H1 (cell line): ENCODE results near the gene HIPK2. TPM values are rescaled to one million over a fixed set of nuclear protein-coding genes. Genes with fewer than 3 reads are reported as not detected.

ENCODE experiments used
- CTCF ChIA-PET: fragments of 300-600 bp; sonication (Branson Sonifier 250); formaldehyde crosslinking; loops from one replicate; lab custom pipeline; 2021; ENCODE audit not compliant: partially characterized antibody; lab: Charles Lee
- POLR2A ChIA-PET: fragments of 300-600 bp; sonication (Branson Sonifier 250); formaldehyde crosslinking; loops from one replicate; lab custom pipeline; 2021; ENCODE audit warnings: inconsistent platforms; ENCODE audit not compliant: partially characterized antibody; lab: Charles Lee
- DNase-seq, 2 experiments: peaks; one replicate each; pipeline versions ENCODE4 v3.0.0 to v3.0.0-alpha.2; 2010 to 2022; ENCODE audit warnings: low spot score in 2 of 2, low read depth in 1 of 2, mixed read lengths in 1 of 2
- FAIRE-seq: peaks from 2 replicates; lab custom pipeline; 2011; peaks lifted over from hg19 to GRCh38; lab: Jason Lieb, UNC
- H2AFZ ChIP-seq: 2 replicates; pipeline ENCODE4 v1.8.1; 2012; ENCODE audit warnings: low read length, inconsistent platforms
- H2AK5ac ChIP-seq: 2 replicates; pipeline ENCODE4 v1.6.1; 2013; ENCODE audit warnings: low read depth, low read length
- H2BK120ac ChIP-seq: replicated peaks from 2 replicates; pipeline ENCODE3; 2013; ENCODE audit warnings: low read depth, low read length, inconsistent platforms
- H2BK12ac ChIP-seq: 2 replicates; pipeline ENCODE4 v1.6.1; 2013; ENCODE audit warnings: low read depth, low read length
- H2BK15ac ChIP-seq: 2 replicates; pipeline ENCODE4 v1.6.1; 2013; ENCODE audit warnings: low read length
- H2BK20ac ChIP-seq: 2 replicates; pipeline ENCODE4 v1.6.1; 2013; ENCODE audit warnings: low read length
- H2BK5ac ChIP-seq: 2 replicates; pipeline ENCODE4 v1.6.1; 2013; ENCODE audit warnings: low read depth, low read length
- H3K14ac ChIP-seq: 2 replicates; pipeline ENCODE4 v1.6.1; 2013; ENCODE audit warnings: inconsistent platforms; ENCODE audit not compliant: insufficient read length
- H3K18ac ChIP-seq: 2 replicates; pipeline ENCODE4 v1.6.1; 2013; ENCODE audit warnings: low read length; ENCODE audit errors: extremely low read depth
- H3K23ac ChIP-seq: 2 replicates; pipeline ENCODE4 v1.6.1; 2013; ENCODE audit warnings: inconsistent platforms; ENCODE audit not compliant: insufficient read length
- H3K23me2 ChIP-seq: 2 replicates; pipeline ENCODE4 v1.6.1; 2013; ENCODE audit warnings: low read depth, low read length
- H3K27ac ChIP-seq: 2 replicates; pipeline ENCODE4 v1.6.1; 2011; ENCODE audit warnings: low read depth, low read length, inconsistent platforms
- H3K27me3 ChIP-seq, 4 experiments: replicated peaks in 1 of 4; 1 replicate in 1 of 4; 2 replicates in 3 of 4; pipeline versions ENCODE4 v1.6.1 to v1.8.1; 2011 to 2013; ENCODE audit warnings: low read length in 3 of 4, mild to moderate bottlenecking in 3 of 4, inconsistent platforms in 2 of 4, mixed read lengths in 2 of 4, moderate library complexity in 1 of 4; ENCODE audit not compliant: control insufficient read depth in 3 of 4, insufficient read depth in 3 of 4; ENCODE audit errors: extremely low read depth in 1 of 4
- H3K36me3 ChIP-seq, 4 experiments: 2 replicates each; pipeline versions ENCODE4 v1.6.1 to v1.8.1; 2011 to 2013; ENCODE audit warnings: mild to moderate bottlenecking in 4 of 4, low read length in 3 of 4, moderate library complexity in 2 of 4, control low read depth in 1 of 4, inconsistent platforms in 1 of 4; ENCODE audit not compliant: insufficient read depth in 4 of 4, control insufficient read depth in 2 of 4
- H3K4ac ChIP-seq: replicated peaks from 2 replicates; pipeline ENCODE3; 2013; ENCODE audit warnings: low read length, low read depth, mixed read lengths, inconsistent platforms; ENCODE audit not compliant: insufficient read length
- H3K4me1 ChIP-seq, 4 experiments: replicated peaks in 1 of 4; 1 replicate in 1 of 4; 2 replicates in 3 of 4; pipeline versions ENCODE4 v1.6.1 to v1.8.1; 2011 to 2013; ENCODE audit warnings: low read length in 3 of 4, inconsistent platforms in 2 of 4, mixed read lengths in 1 of 4; ENCODE audit not compliant: insufficient read depth in 4 of 4, control insufficient read depth in 3 of 4
- H3K4me2 ChIP-seq, 2 experiments: 2 replicates each; pipeline versions ENCODE4 v1.6.1 to v1.8.1; 2011 to 2013; ENCODE audit warnings: low read depth in 2 of 2, low read length in 2 of 2, control low read depth in 1 of 2, inconsistent platforms in 1 of 2, mild to moderate bottlenecking in 1 of 2; ENCODE audit not compliant: insufficient read depth in 1 of 2
- H3K4me3 ChIP-seq, 4 experiments: fragments of 200-600, 300-600 bp in 1 of 4; sonication (generic), shearing (Covaris generic), sonication (Bioruptor Twin) in 1 of 4; 2 replicates each; pipeline versions ENCODE4 v1.5.1 to v1.8.1; 2011 to 2016; ENCODE audit warnings: low read length in 4 of 4, low read depth in 3 of 4, control low read depth in 2 of 4, inconsistent platforms in 2 of 4, mild to moderate bottlenecking in 2 of 4, mixed read lengths in 1 of 4, moderate library complexity in 1 of 4; ENCODE audit not compliant: insufficient read depth in 2 of 4; ENCODE audit errors: extremely low read depth in 1 of 4
- H3K56ac ChIP-seq: replicated peaks from 2 replicates; pipeline ENCODE3; 2013; ENCODE audit warnings: low read depth, mild to moderate bottlenecking, mixed read lengths, low read length, inconsistent platforms; ENCODE audit not compliant: insufficient read length
- H3K79me1 ChIP-seq: 2 replicates; pipeline ENCODE4 v1.6.1; 2013; ENCODE audit warnings: low read depth, low read length, control low read depth
- H3K79me2 ChIP-seq, 2 experiments: 2 replicates each; pipeline versions ENCODE4 v1.6.1 to v1.8.1; 2012 to 2013; ENCODE audit warnings: low read length in 2 of 2, mild to moderate bottlenecking in 2 of 2, inconsistent platforms in 1 of 2; ENCODE audit not compliant: insufficient read depth in 2 of 2, control insufficient read depth in 1 of 2
- H3K9ac ChIP-seq, 4 experiments: replicated peaks in 1 of 4; 1 replicate in 1 of 4; 2 replicates in 3 of 4; pipeline versions ENCODE4 v1.6.1 to v1.8.1; 2011 to 2013; ENCODE audit warnings: low read depth in 3 of 4, low read length in 3 of 4, control low read depth in 2 of 4, mild to moderate bottlenecking in 2 of 4, moderate library complexity in 2 of 4, inconsistent platforms in 1 of 4; ENCODE audit errors: extremely low read depth in 1 of 4
- H3K9me3 ChIP-seq, 2 experiments: 2 replicates each; pipeline versions ENCODE4 v1.6.1 to v1.8.1; 2012 to 2013; ENCODE audit warnings: mild to moderate bottlenecking in 2 of 2, moderate library complexity in 2 of 2, control low read depth in 1 of 2, inconsistent platforms in 1 of 2, low read depth in 1 of 2, low read length in 1 of 2, mixed read lengths in 1 of 2; ENCODE audit not compliant: insufficient read depth in 2 of 2
- H4K20me1 ChIP-seq, 2 experiments: replicated peaks in 1 of 2; 2 replicates each; pipeline versions ENCODE3 to v1.8.1; 2011 to 2013; ENCODE audit warnings: inconsistent platforms in 2 of 2, low read length in 2 of 2, mild to moderate bottlenecking in 1 of 2; ENCODE audit not compliant: insufficient read depth in 2 of 2, control insufficient read depth in 1 of 2
- H4K5ac ChIP-seq: 2 replicates; pipeline ENCODE4 v1.6.1; 2013; ENCODE audit warnings: low read length, low read depth, mixed read lengths, inconsistent platforms; ENCODE audit not compliant: insufficient read length
- H4K8ac ChIP-seq: 2 replicates; pipeline ENCODE4 v1.8.0; 2013; ENCODE audit warnings: mild to moderate bottlenecking, moderate library complexity, low read length, inconsistent platforms; ENCODE audit not compliant: insufficient read depth; ENCODE audit errors: extremely low read depth
- H4K91ac ChIP-seq: replicated peaks from 2 replicates; pipeline ENCODE3; 2013; ENCODE audit warnings: low read length, mixed read lengths, inconsistent platforms; ENCODE audit not compliant: insufficient read length
- RXRA ChIP-seq: IDR thresholded peaks from 2 replicates; pipeline ENCODE4 v1.6.1; 2011; ENCODE audit warnings: low read depth, mild to moderate bottlenecking, low read length, moderate library complexity; ENCODE audit not compliant: insufficient read depth
- polyA plus RNA-seq, 7 experiments: library from polyadenylated mRNA; depleted of rRNA in 3 of 7; stranded (reverse) in 5 of 7; unstranded in 2 of 7; fragments of >200 nt in 5 of 7; fragments of 200-250 nt in 2 of 7; gene quantifications; 1 replicate in 5 of 7; 2 replicates in 1 of 7; 4 replicates in 1 of 7; pipeline versions ENCODE4 v1.2.1 to v1.2.3, GENCODE V29; 2011 to 2013; ENCODE audit warnings: missing spikeins in 2 of 7, mixed read lengths in 2 of 7
- total RNA-seq: library from RNA; stranded (reverse); fragmentation: NEBNext Ultra II Directional; extraction: Animal tissue kit (Norgen Biotek cat#: 25700); gene quantifications from 2 replicates; pipeline ENCODE4 v1.2.1, GENCODE V29; 2021

Gene HIPK2
- total and polyA plus RNA-seq, 2 of the 8 experiments (the other 6 are each of a cell fraction or from before 2014, with no cell fraction given): 8.3 to 24.3 TPM

DNA sequence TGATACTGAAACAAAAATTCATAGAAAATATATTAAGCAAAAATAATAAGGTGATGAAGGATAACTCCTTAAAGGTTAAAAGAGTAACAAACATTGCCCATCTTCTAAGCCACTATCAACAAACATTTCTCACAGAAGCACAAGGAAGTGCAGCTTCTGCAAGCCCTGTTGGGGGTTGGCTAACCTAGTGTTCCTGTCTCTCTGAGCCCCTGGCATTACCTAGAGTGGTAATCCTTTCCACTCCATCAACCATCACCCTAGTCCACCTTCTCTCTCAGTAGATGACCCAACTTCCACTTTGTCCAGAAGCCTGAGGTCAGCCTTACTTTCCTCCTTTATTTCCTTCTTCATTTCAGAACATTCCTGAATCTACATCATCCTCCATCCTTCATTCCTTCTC, 59.7 kb downstream of the HIPK2 start:
- Histone ChIP-seq H3K36me3 (peaks cover 0 to 15% (median 4%) of the 10 kb centered on the region in 4 experiments; a peak in 5 of 8 replicates), H2AK5ac (no peak overlapping the region), H3K4me2 (no peak overlapping the region), H2BK5ac (no peak overlapping the region), H3K27ac (no peak overlapping the region), H3K23ac (no peak overlapping the region), H4K5ac (no peak overlapping the region), H3K23me2 (no peaks in the 10 kb centered on the region), H3K27me3 (no peaks in the 10 kb centered on the region), H4K8ac (no peak overlapping the region), H3K9ac (no peak overlapping the region), H2AFZ (no peak overlapping the region), H2BK20ac (no peak overlapping the region), H3K4ac (no peak overlapping the region), H3K9me3 (no peaks in the 10 kb centered on the region), H3K4me3 (no peak overlapping the region), H3K4me1 (peaks cover under 1 to 16% (median 8%) of the 10 kb centered on the region in 4 experiments), H3K14ac (no peak overlapping the region), H2BK12ac (no peak overlapping the region), H3K56ac (no peak overlapping the region), H2BK15ac (no peak overlapping the region), H4K91ac (no peak overlapping the region), H3K18ac (no peak overlapping the region), H3K79me2 (peaks cover 0 to 2% of the 10 kb centered on the region in 2 experiments; a peak in 1 of 4 replicates), H4K20me1 (no peaks in the 10 kb centered on the region), H2BK120ac (no peak overlapping the region), H3K79me1 (no peaks in the 10 kb centered on the region)
- TF ChIP-seq RXRA: no peak
- no peak for DNase-seq
- ChIA-PET POLR2A (no interaction called here), CTCF (interaction anchor here (0.6 kb wide), 1 partner anchor 58 kb away, joined by 3 read pairs; no protein-coding TSS in a partner anchor)
- FAIRE-seq: no peak
